Prostate gland (tissue), 2 donors: Measurements from ENCODE around the gene PLPPR1.

Experiments used
- CTCF ChIP-seq, 4 experiments: fragments of 200-600 bp in 2 of 4; fragments of 450-650 bp in 2 of 4; sonication (generic) in 2 of 4; IDR thresholded peaks; 1 replicate in 3 of 4; 2 replicates in 1 of 4; pipeline ENCODE4 v1.5.1; 2016 to 2019; ENCODE audit warnings: antibody characterized with exemption in 4 of 4, mild to moderate bottlenecking in 2 of 4, moderate library complexity in 2 of 4
- POLR2A ChIP-seq: fragments of 450-650 bp; IDR thresholded peaks from one replicate; pipeline ENCODE4 v1.6.1; 2016; ENCODE audit warnings: antibody characterized with exemption, mild to moderate bottlenecking
- POLR2AphosphoS5 ChIP-seq: sonication (generic); formaldehyde crosslinking; IDR thresholded peaks from one replicate; pipeline ENCODE4 v1.6.1; 2017; ENCODE audit warnings: antibody characterized with exemption

GRCh38 chr9:101360647-101361046, 332.1 kb downstream of the PLPPR1 start:
- TF ChIP-seq CTCF (IDR thresholded peaks at IDR 0.05) (no peak), POLR2A (no peak), POLR2AphosphoS5 (no peak)
